UCSD-AML1 (cell line): Measurements from ENCODE around the gene VGLL4.
"Not testable (repeated sequence)": the region's sequence is repeated elsewhere in the genome, so short reads cannot be mapped to it uniquely, and the experiment has no call there.

Source experiments
- DNase-seq: peaks from one replicate; lab custom pipeline; 2025; ENCODE audit not compliant: unreplicated experiment; lab: John Stamatoyannopoulos, UW

Gene VGLL4

GRCh38 chr3:11607816-11608215 is 35.9 kb downstream of the VGLL4 start:
- no peak for DNase-seq

GRCh38 chr3:11606865-11607440 is 36.8 kb downstream of the VGLL4 start:
- DNase-seq, result no peak

- no peak for DNase-seq
Observed at GRCh38 chr3:11606090-11606784, 37.5 kb downstream of the VGLL4 start.

- no peak for DNase-seq
Observed at GRCh38 chr3:11605398-11605797, 38.3 kb downstream of the VGLL4 start.

GRCh38 chr3:11604139-11604892 is 39.4 kb downstream of the VGLL4 start:
- no peak for DNase-seq

- no peak for DNase-seq
Observed at GRCh38 chr3:11603628-11604027, 40.1 kb downstream of the VGLL4 start.

- no peak for DNase-seq
Observed at GRCh38 chr3:11602886-11603527, 40.7 kb downstream of the VGLL4 start.

- DNase-seq, result no peak
Observed at GRCh38 chr3:11602239-11602840, 41.4 kb downstream of the VGLL4 start.

- no peak for DNase-seq
Observed at GRCh38 chr3:11601446-11602238, 42.1 kb downstream of the VGLL4 start.

- no peak for DNase-seq
Observed at GRCh38 chr3:11600501-11601282, 43.0 kb downstream of the VGLL4 start.

GRCh38 chr3:11596387-11596786 is 47.3 kb downstream of the VGLL4 start:
- DNase-seq, result no peak

- not testable (repeated sequence) for DNase-seq
Observed at GRCh38 chr3:11595024-11595423, 48.7 kb downstream of the VGLL4 start.

GRCh38 chr3:11593318-11594034 is 50.2 kb downstream of the VGLL4 start:
- DNase-seq, result no peak

GRCh38 chr3:11592445-11593298 is 51.0 kb downstream of the VGLL4 start:
- no peak for DNase-seq

- no peak for DNase-seq
Observed at GRCh38 chr3:11591391-11592282, 52.1 kb downstream of the VGLL4 start.

- DNase-seq, result no peak
Observed at GRCh38 chr3:11591002-11591355, 52.7 kb downstream of the VGLL4 start.

GRCh38 chr3:11589706-11590105 is 54.0 kb downstream of the VGLL4 start:
- DNase-seq, result no peak
